Endothelial cell of umbilical vein (primary cell): ENCODE results near the gene XAF1.

ENCODE experiments used
- CTCF ChIP-seq, 2 donors: IDR thresholded peaks; 1 replicate in 1 of 2; 2 replicates in 1 of 2; pipeline ENCODE4 v1.5.1; 2011; ENCODE audit warnings: low read length in 2 of 2, mild to moderate bottlenecking in 2 of 2, moderate library complexity in 2 of 2, control low read depth in 1 of 2, inconsistent platforms in 1 of 2, low read depth in 1 of 2; ENCODE audit not compliant: insufficient read depth in 1 of 2; ENCODE audit errors: extremely low read depth in 1 of 2
- EZH2 ChIP-seq: IDR thresholded peaks from 2 replicates; pipeline ENCODE4 v1.6.1; 2012; ENCODE audit warnings: borderline replicate concordance, low read depth, mild to moderate bottlenecking, moderate library complexity, low read length, inconsistent platforms; ENCODE audit not compliant: severe bottlenecking
- JUN ChIP-seq: IDR thresholded peaks from 2 replicates; pipeline ENCODE4 v1.6.1; 2011; ENCODE audit warnings: borderline replicate concordance, low read depth; ENCODE audit not compliant: insufficient read length, insufficient read depth
- MAX ChIP-seq: IDR thresholded peaks from 2 replicates; pipeline ENCODE4 v1.6.1; 2011; ENCODE audit not compliant: insufficient read depth, insufficient read length
- POLR2A ChIP-seq: IDR thresholded peaks from 2 replicates; pipeline ENCODE4 v1.6.1; 2012; ENCODE audit warnings: low read depth, mild to moderate bottlenecking, control low read depth, low read length
- POLR2AphosphoS5 ChIP-seq: IDR thresholded peaks from 2 replicates; pipeline ENCODE4 v1.6.1; 2012; ENCODE audit warnings: low read depth, mild to moderate bottlenecking, control low read depth, low read length, moderate library complexity; ENCODE audit not compliant: insufficient read depth

- TF ChIP-seq CTCF (IDR thresholded peaks at IDR 0.05; ENCODE audit: extremely low read depth in 1 of 2, insufficient read depth in 1 of 2, low read depth in 1 of 2, low read length in 2 of 2) (no peak), EZH2 (no peak), POLR2A (no peak), POLR2AphosphoS5 (no peak), MAX (no peak), JUN (no peak)
These were observed 26.3 kb upstream of the XAF1 start for GRCh38 chr17:6729531-6729930.
